NAMALWA (cell line): ENCODE measurements around the gene PARD3.
A peak's percentile ranks its signal among the peaks of the same experiment; 100 is the strongest.
"Not testable (repeated sequence)": the region's sequence is repeated elsewhere in the genome, so short reads cannot be mapped to it uniquely, and the experiment has no call there.

Experiments
- DNase-seq: peaks from one replicate; pipeline ENCODE4 v3.0.0-alpha.2; 2015; ENCODE audit warnings: low spot score

The PARD3 gene

GRCh38 chr10:34742456-34742855 is 72.6 kb downstream of the PARD3 start:
- no peak for DNase-seq

- DNase-seq: not testable (repeated sequence)
Measured at GRCh38 chr10:34741087-34741486, 74.0 kb downstream of the PARD3 start.

GRCh38 chr10:34740321-34740720 is 74.8 kb downstream of the PARD3 start:
- no peak for DNase-seq

- no peak for DNase-seq
Measured at GRCh38 chr10:34739915-34740314, 75.2 kb downstream of the PARD3 start.

GRCh38 chr10:34737772-34738169 is 77.3 kb downstream of the PARD3 start:
- no peak for DNase-seq

- DNase-seq: no peak
Measured at GRCh38 chr10:34736976-34737771, 77.9 kb downstream of the PARD3 start.

GRCh38 chr10:34734918-34735317 is 80.2 kb downstream of the PARD3 start:
- no peak for DNase-seq

GRCh38 chr10:34732926-34733325 is 82.2 kb downstream of the PARD3 start:
- DNase-seq: peak; percentile 59

GRCh38 chr10:34731885-34732701 is 83.0 kb downstream of the PARD3 start:
- DNase-seq: no peak

- no peak for DNase-seq
Measured at GRCh38 chr10:34731213-34731612, 83.9 kb downstream of the PARD3 start.

- DNase-seq: no peak
Measured at GRCh38 chr10:34730726-34731125, 84.4 kb downstream of the PARD3 start.

GRCh38 chr10:34729619-34730018 is 85.5 kb downstream of the PARD3 start:
- no peak for DNase-seq

GRCh38 chr10:34728361-34728760 is 86.7 kb downstream of the PARD3 start:
- DNase-seq: no peak

GRCh38 chr10:34727595-34728033 is 87.5 kb downstream of the PARD3 start:
- no peak for DNase-seq

- no peak for DNase-seq
Measured at GRCh38 chr10:34726862-34727261, 88.2 kb downstream of the PARD3 start.

- peak; percentile 47 for DNase-seq
Measured at GRCh38 chr10:34723750-34724149, 91.3 kb downstream of the PARD3 start.

- DNase-seq: no peak
Measured at GRCh38 chr10:34722404-34722803, 92.7 kb downstream of the PARD3 start.

GRCh38 chr10:34721208-34721840 is 93.8 kb downstream of the PARD3 start:
- no peak for DNase-seq

GRCh38 chr10:34719746-34720145 is 95.3 kb downstream of the PARD3 start:
- DNase-seq: no peak

- no peak for DNase-seq
Measured at GRCh38 chr10:34719328-34719727, 95.8 kb downstream of the PARD3 start.

- DNase-seq: no peak
Measured at GRCh38 chr10:34717429-34717828, 97.7 kb downstream of the PARD3 start.

GRCh38 chr10:34716958-34717357 is 98.1 kb downstream of the PARD3 start:
- no peak for DNase-seq

GRCh38 chr10:34716234-34716633 is 98.9 kb downstream of the PARD3 start:
- DNase-seq: no peak
